ENCODE data around the gene TAS1R2. TPM values are rescaled to one million over a fixed set of nuclear protein-coding genes. Genes with fewer than 3 reads are reported as not detected.

The TAS1R2 gene
- total and polyA plus RNA-seq, 4 donors = not detected

DNA sequence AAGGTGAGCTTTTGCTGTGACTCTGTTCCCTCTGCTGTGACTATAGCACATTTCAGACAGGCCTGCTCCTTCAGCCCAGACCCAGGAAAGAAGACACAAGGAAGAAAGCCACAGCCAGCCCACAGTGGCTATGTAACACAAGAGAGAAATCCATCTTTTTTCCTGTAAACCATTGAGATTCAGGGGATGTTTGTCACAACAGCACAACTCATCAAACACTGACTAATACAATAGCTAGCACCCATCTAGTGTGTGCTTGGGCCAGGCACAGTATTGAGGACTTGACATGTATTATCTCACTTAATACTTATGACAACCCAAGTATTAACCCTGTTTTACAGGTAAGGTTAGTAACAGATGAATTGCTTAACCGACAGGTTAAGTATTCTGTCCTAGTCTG, 29.8 kb downstream of the TAS1R2 start:
- ATAC-seq (ENCODE audit: low FRiP score) (no peak), DNase-seq (no peak)
- H3K9me3 ChIP-seq (ENCODE audit: control insufficient read depth, low read length) = peaks cover 7% of the 10 kb centered on the region
- no peaks in the 10 kb centered on the region for H3K4me1 ChIP-seq (ENCODE audit: control insufficient read depth in 1 of 2, insufficient read depth in 2 of 2, low read length in 2 of 2)
- no peak overlapping the region for H3K27ac ChIP-seq (ENCODE audit: low read depth in 1 of 2, low read length in 2 of 2)
- intact Hi-C loops (cut with DNase I) = no loop called here
- 93 to 94% methylated on average over 1 of the region's 1 CpG for WGBS, 2 donors
- H3K27me3 ChIP-seq (ENCODE audit: control insufficient read depth in 1 of 2, insufficient read depth in 2 of 2, low read length in 1 of 2) = no peaks in the 10 kb centered on the region
- no peaks in the 10 kb centered on the region for H3K36me3 ChIP-seq (ENCODE audit: control insufficient read depth in 1 of 2, insufficient read depth in 2 of 2, low read length in 1 of 2)
- no peak overlapping the region for H3K4me3 ChIP-seq (ENCODE audit: low read length in 2 of 2)

GRCh38 chr1:18828224-18828623, 31.2 kb downstream of the TAS1R2 start:
- no peak for ATAC-seq (ENCODE audit: low FRiP score)
- no peaks in the 10 kb centered on the region for H3K4me1 ChIP-seq (ENCODE audit: control insufficient read depth in 1 of 2, insufficient read depth in 2 of 2, low read length in 2 of 2)
- intact Hi-C loops (cut with DNase I) = no loop called here

DNA sequence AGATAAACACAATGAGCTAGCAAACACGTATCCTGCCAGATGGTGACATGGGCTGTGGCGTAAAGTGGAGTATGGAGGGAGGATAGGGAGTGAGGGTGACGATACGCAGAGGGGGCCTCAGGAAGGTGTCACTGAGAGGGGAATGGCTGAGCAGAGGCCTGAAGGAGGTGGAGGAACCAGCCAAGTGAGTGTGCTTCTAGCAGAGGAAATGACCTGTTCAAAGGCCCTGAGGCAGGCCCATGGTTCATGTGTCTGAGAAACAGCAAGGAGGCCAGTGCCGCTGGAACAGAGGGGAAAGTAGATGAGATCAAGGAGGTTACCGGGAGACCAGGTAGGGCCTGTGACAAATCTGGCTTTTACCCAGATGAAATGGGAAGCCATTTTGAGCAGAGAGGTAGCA, 36.0 kb downstream of the TAS1R2 start:
- H3K4me3 ChIP-seq (ENCODE audit: low read length in 2 of 2) = no peak overlapping the region
- H3K4me1 ChIP-seq (ENCODE audit: control insufficient read depth in 1 of 2, insufficient read depth in 2 of 2, low read length in 2 of 2) = no peaks in the 10 kb centered on the region
- no peak for ATAC-seq (ENCODE audit: low FRiP score)
- intact Hi-C loops (cut with DNase I) = loop anchor here in 1 of 2 donors (5.0 kb wide), 1 partner anchor 231 kb away; no protein-coding TSS in a partner anchor
- no peaks in the 10 kb centered on the region for H3K27me3 ChIP-seq (ENCODE audit: control insufficient read depth in 1 of 2, insufficient read depth in 2 of 2, low read length in 1 of 2)
- H3K9me3 ChIP-seq (ENCODE audit: control insufficient read depth, low read length) = no peaks in the 10 kb centered on the region
- 92 to 96% methylated on average over 6 of the region's 6 CpGs for WGBS, 2 donors
- DNase-seq = peak in 1 of 2 donors; percentile 55
- no peak overlapping the region for H3K27ac ChIP-seq (ENCODE audit: low read depth in 1 of 2, low read length in 2 of 2)
- no peaks in the 10 kb centered on the region for H3K36me3 ChIP-seq (ENCODE audit: control insufficient read depth in 1 of 2, insufficient read depth in 2 of 2, low read length in 1 of 2)

More at GRCh38 chr1:18828224-18828623, 31.2 kb downstream of the TAS1R2 start:
- Histone ChIP-seq H3K27me3 (ENCODE audit: control insufficient read depth in 1 of 2, insufficient read depth in 2 of 2, low read length in 1 of 2) (no peaks in the 10 kb centered on the region), H3K4me3 (ENCODE audit: low read length in 2 of 2) (no peak overlapping the region), H3K36me3 (ENCODE audit: control insufficient read depth in 1 of 2, insufficient read depth in 2 of 2, low read length in 1 of 2) (no peaks in the 10 kb centered on the region), H3K9me3 (ENCODE audit: control insufficient read depth, low read length) (peaks cover 7% of the 10 kb centered on the region), H3K27ac (ENCODE audit: low read depth in 1 of 2, low read length in 2 of 2) (no peak overlapping the region)
- WGBS, 2 donors = 55 to 62% methylated on average over 2 of the region's 2 CpGs
- no peak for DNase-seq

GRCh38 chr1:18820791-18821641, 38.4 kb downstream of the TAS1R2 start:
- no peak overlapping the region for H3K4me3 ChIP-seq (ENCODE audit: low read length in 2 of 2)
- H3K9me3 ChIP-seq (ENCODE audit: control insufficient read depth, low read length) = no peaks in the 10 kb centered on the region
- WGBS, 2 donors = 51 to 52% methylated on average over 22 of the region's 22 CpGs
- intact Hi-C loops (cut with DNase I) = loop anchor here (1.0 to 5.0 kb wide), 2 partner anchors 224 to 229 kb away; no protein-coding TSS in a partner anchor
- H3K27me3 ChIP-seq (ENCODE audit: control insufficient read depth in 1 of 2, insufficient read depth in 2 of 2, low read length in 1 of 2) = no peaks in the 10 kb centered on the region
- no peaks in the 10 kb centered on the region for H3K4me1 ChIP-seq (ENCODE audit: control insufficient read depth in 1 of 2, insufficient read depth in 2 of 2, low read length in 2 of 2)
- H3K27ac ChIP-seq (ENCODE audit: low read depth in 1 of 2, low read length in 2 of 2) = no peak overlapping the region
- no peaks in the 10 kb centered on the region for H3K36me3 ChIP-seq (ENCODE audit: control insufficient read depth in 1 of 2, insufficient read depth in 2 of 2, low read length in 1 of 2)
- peak; percentile 70 for ATAC-seq (ENCODE audit: low FRiP score)
- DNase-seq = peak; percentile 69 to 88

DNA sequence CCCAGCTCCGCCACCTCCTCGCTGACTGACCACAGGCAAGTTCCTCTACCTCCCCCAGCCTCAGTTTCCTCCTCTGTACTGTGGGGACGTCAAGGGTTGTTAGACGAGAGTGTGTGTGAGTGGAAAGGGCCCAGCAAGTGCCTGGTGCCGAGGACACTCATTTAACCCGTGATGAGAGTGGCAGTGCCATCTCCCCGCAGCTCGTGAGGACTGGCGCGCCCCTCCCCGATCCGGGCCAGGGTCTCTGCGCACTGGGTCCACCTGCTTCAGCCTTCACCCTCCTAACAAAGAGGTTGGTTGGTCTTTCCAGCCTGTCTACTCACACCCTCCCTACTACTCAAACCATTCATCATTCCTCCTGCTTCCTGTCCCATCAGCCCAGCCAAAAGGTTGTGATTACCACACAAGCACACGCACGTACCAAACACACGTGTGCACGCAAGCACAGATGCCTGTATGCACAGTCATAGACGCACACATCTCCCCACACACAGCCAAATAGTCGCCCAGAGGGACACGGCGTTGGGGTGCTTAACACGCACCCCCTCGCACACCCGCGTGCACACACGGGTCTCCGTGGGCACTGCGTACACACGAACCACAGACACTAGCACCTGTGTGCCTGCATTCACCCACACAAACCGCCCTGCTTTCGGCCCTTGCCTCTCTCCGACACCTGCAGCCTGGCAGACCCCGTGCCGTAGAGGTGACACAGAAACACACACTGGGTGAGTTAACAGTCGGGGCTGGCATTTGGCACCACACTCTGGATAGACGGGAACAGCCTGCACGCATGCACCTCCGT, 39.3 kb downstream of the TAS1R2 start:
- no peaks in the 10 kb centered on the region for H3K27me3 ChIP-seq (ENCODE audit: control insufficient read depth in 1 of 2, insufficient read depth in 2 of 2, low read length in 1 of 2)
- 67 to 68% methylated on average over 38 of the region's 38 CpGs for WGBS, 2 donors
- peak; percentile 17 for ATAC-seq (ENCODE audit: low FRiP score)
- H3K4me3 ChIP-seq (ENCODE audit: low read length in 2 of 2) = no peak overlapping the region
- peak; percentile 22 to 60 for DNase-seq
- no peak overlapping the region for H3K27ac ChIP-seq (ENCODE audit: low read depth in 1 of 2, low read length in 2 of 2)
- intact Hi-C loops (cut with DNase I) = loop anchor here (1.0 to 5.0 kb wide), 2 partner anchors 223 to 228 kb away; no protein-coding TSS in a partner anchor
- H3K36me3 ChIP-seq (ENCODE audit: control insufficient read depth in 1 of 2, insufficient read depth in 2 of 2, low read length in 1 of 2) = no peaks in the 10 kb centered on the region
- no peaks in the 10 kb centered on the region for H3K9me3 ChIP-seq (ENCODE audit: control insufficient read depth, low read length)
- no peaks in the 10 kb centered on the region for H3K4me1 ChIP-seq (ENCODE audit: control insufficient read depth in 1 of 2, insufficient read depth in 2 of 2, low read length in 2 of 2)

DNA sequence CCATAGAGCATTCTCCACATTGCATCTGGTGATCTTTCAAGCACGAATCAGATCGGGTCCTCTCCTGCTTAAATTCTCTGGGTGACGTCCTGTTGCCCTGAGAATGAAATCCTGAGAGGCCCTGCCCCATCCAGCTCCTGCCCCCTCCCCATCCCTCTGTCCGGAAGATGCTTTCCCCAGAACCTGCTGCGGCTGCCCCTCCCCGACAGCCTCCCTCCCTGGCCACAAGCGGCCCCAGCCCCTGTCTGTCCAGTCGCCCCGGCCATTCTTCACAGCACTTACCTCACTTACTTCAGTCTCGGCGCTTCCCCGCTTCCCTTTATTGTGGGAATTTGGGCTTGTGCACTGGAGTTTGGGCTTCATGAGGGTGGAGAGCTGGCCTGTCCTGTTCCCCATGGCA, 40.3 kb downstream of the TAS1R2 start:
- no peak overlapping the region for H3K27ac ChIP-seq (ENCODE audit: low read depth in 1 of 2, low read length in 2 of 2)
- intact Hi-C loops (cut with DNase I) = no loop called here
- DNase-seq = peak in 1 of 2 donors; percentile 15
- no peak for ATAC-seq (ENCODE audit: low FRiP score)
- no peaks in the 10 kb centered on the region for H3K9me3 ChIP-seq (ENCODE audit: control insufficient read depth, low read length)
- H3K4me1 ChIP-seq (ENCODE audit: control insufficient read depth in 1 of 2, insufficient read depth in 2 of 2, low read length in 2 of 2) = no peaks in the 10 kb centered on the region
- H3K36me3 ChIP-seq (ENCODE audit: control insufficient read depth in 1 of 2, insufficient read depth in 2 of 2, low read length in 1 of 2) = no peaks in the 10 kb centered on the region
- 80 to 82% methylated on average over 12 of the region's 12 CpGs for WGBS, 2 donors
- H3K27me3 ChIP-seq (ENCODE audit: control insufficient read depth in 1 of 2, insufficient read depth in 2 of 2, low read length in 1 of 2) = no peaks in the 10 kb centered on the region
- no peak overlapping the region for H3K4me3 ChIP-seq (ENCODE audit: low read length in 2 of 2)

GRCh38 chr1:18817795-18818435, 41.5 kb downstream of the TAS1R2 start:
- no peak for ATAC-seq (ENCODE audit: low FRiP score)
- WGBS, 2 donors = 50 to 60% methylated on average over 22 of the region's 22 CpGs
- Histone ChIP-seq H3K36me3 (ENCODE audit: control insufficient read depth in 1 of 2, insufficient read depth in 2 of 2, low read length in 1 of 2) (no peaks in the 10 kb centered on the region), H3K9me3 (ENCODE audit: control insufficient read depth, low read length) (no peaks in the 10 kb centered on the region), H3K27ac (ENCODE audit: low read depth in 1 of 2, low read length in 2 of 2) (no peak overlapping the region), H3K4me1 (ENCODE audit: control insufficient read depth in 1 of 2, insufficient read depth in 2 of 2, low read length in 2 of 2) (no peaks in the 10 kb centered on the region), H3K27me3 (ENCODE audit: control insufficient read depth in 1 of 2, insufficient read depth in 2 of 2, low read length in 1 of 2) (no peaks in the 10 kb centered on the region), H3K4me3 (ENCODE audit: low read length in 2 of 2) (no peak overlapping the region)
- intact Hi-C loops (cut with DNase I) = no loop called here
- DNase-seq = peak in 1 of 2 donors; percentile 22

DNA sequence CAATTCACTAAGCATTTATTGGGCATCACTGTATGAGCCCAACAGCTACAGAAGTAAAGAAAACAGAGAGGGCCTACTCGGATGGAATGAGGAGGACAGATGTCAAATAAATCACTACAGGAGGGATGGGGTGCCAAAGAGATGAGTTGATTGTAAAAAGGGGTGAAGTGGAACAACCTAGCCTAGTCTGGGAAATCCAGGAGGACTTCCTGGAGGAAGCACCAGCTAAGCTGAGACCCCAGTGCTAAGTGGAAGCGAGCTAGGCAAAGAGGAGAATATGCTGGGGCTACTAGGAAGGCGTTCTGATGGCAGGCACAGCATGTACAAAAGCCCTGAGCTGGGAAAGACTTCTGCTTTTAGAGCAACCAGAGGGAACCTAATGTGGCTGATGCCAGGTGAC, 42.1 kb downstream of the TAS1R2 start:
- H3K36me3 ChIP-seq (ENCODE audit: control insufficient read depth in 1 of 2, insufficient read depth in 2 of 2, low read length in 1 of 2) = no peaks in the 10 kb centered on the region
- H3K9me3 ChIP-seq (ENCODE audit: control insufficient read depth, low read length) = no peaks in the 10 kb centered on the region
- no peak overlapping the region for H3K27ac ChIP-seq (ENCODE audit: low read depth in 1 of 2, low read length in 2 of 2)
- intact Hi-C loops (cut with DNase I) = no loop called here
- H3K4me3 ChIP-seq (ENCODE audit: low read length in 2 of 2) = no peak overlapping the region
- ATAC-seq (ENCODE audit: low FRiP score) (no peak), DNase-seq (no peak)
- H3K4me1 ChIP-seq (ENCODE audit: control insufficient read depth in 1 of 2, insufficient read depth in 2 of 2, low read length in 2 of 2) = no peaks in the 10 kb centered on the region
- 84 to 88% methylated on average over 3 of the region's 3 CpGs for WGBS, 2 donors
- no peaks in the 10 kb centered on the region for H3K27me3 ChIP-seq (ENCODE audit: control insufficient read depth in 1 of 2, insufficient read depth in 2 of 2, low read length in 1 of 2)
